NCI-H774 (cell line): Measurements from ENCODE around the gene CRB2.

Source experiments
- DNase-seq: peaks from one replicate; lab custom pipeline; 2025; lab: John Stamatoyannopoulos, UW

CRB2 gene

GRCh38 chr9:123422635-123423310, 66.8 kb downstream of the CRB2 start:
- DNase-seq, result no peak

GRCh38 chr9:123423311-123423640, 67.3 kb downstream of the CRB2 start:
- no peak for DNase-seq

- no peak for DNase-seq
Observed at GRCh38 chr9:123424131-123424530, 68.1 kb downstream of the CRB2 start.

- DNase-seq, result no peak
Observed at GRCh38 chr9:123424552-123425225, 68.7 kb downstream of the CRB2 start.

GRCh38 chr9:123425261-123425821, 69.3 kb downstream of the CRB2 start:
- DNase-seq, result no peak

- no peak for DNase-seq
Observed at GRCh38 chr9:123425836-123426365, 69.9 kb downstream of the CRB2 start.

GRCh38 chr9:123426406-123426805, 70.4 kb downstream of the CRB2 start:
- no peak for DNase-seq
